ENCODE data around the gene CD84. TPM values are rescaled to one million over a fixed set of nuclear protein-coding genes. Genes with fewer than 3 reads are reported as not detected.

Gene CD84
- polyA plus RNA-seq, 1 donor (not counting 4 experiments of a cell fraction or from before 2014, with no cell fraction given) = not detected

DNA sequence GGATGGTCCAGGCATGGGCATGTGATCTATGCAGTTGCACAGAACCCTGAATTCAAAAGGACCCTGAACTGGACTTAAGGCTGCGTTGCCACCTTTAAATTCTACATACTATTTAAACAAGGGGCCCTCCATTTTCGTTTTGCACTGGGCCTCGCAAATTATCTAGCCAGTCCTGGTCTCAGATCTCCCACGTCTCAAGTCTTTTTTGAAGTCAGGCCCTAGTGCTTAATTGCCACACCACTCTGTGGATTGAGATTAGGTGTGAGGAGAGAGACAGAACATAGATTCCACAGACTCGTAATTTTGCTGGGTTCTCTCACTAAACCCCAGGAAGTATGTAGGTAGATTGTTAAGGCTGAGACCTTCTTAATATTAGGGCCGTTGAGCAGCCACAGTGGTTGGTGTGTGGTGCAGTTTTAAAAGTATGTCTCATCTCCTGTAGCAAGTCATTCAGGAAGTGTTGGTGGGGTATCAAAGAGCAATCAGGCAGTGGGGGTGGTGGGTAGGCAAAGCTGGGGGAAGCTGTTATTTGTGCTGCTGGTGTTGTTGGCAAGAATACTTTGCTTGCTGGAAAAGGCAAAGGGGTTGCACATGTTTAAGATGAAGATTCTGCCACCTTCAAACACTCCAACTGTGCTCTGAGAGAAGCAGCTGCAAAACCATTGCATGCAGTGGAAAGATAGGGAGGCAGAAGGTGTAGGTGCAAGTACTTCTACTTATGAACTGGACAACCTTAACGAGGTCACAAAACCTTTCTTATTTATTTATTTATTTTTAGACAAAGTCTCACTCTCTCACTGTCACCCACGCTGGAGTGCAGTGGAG is 11.2 kb downstream of the CD84 start:
- Histone ChIP-seq H3K9me1 (ENCODE audit: control insufficient read depth, extremely low read depth, insufficient read depth, low read length) (no peaks in the 10 kb centered on the region), H3K27me3 (ENCODE audit: control insufficient read depth, extremely low read depth, insufficient read depth, low read length) (no peaks in the 10 kb centered on the region), H3K4me3 (ENCODE audit: control insufficient read depth in 2 of 3, extremely low read depth in 1 of 3, insufficient read depth in 2 of 3, low read depth in 1 of 3, low read length in 3 of 3) (no peak overlapping the region), H3K4me1 (ENCODE audit: control insufficient read depth, extremely low read depth, insufficient read depth, low read length) (no peaks in the 10 kb centered on the region), H3K27ac (ENCODE audit: control insufficient read depth, insufficient read depth, low read length) (no peak overlapping the region), H3K4me2 (ENCODE audit: control insufficient read depth, extremely low read depth, insufficient read depth, low read depth, low read length) (no peak overlapping the region), H3K9me3 (ENCODE audit: control insufficient read depth, low read depth, low read length) (no peaks in the 10 kb centered on the region), H4K20me1 (ENCODE audit: control insufficient read depth, extremely low read depth, insufficient read depth, low read length) (no peaks in the 10 kb centered on the region), H3K9ac (ENCODE audit: control insufficient read depth, extremely low read depth, insufficient read depth, low read length) (no peak overlapping the region), H3K36me3 (ENCODE audit: control insufficient read depth in 2 of 2, extremely low read depth in 1 of 2, insufficient read depth in 2 of 2, low read length in 2 of 2) (no peaks in the 10 kb centered on the region), H3K79me2 (ENCODE audit: control insufficient read depth, insufficient read depth, low read length) (no peaks in the 10 kb centered on the region), H2AFZ (ENCODE audit: control insufficient read depth, low read length) (no peak overlapping the region)
- no peak for TF ChIP-seq EZH2 (IDR thresholded peaks at IDR 0.05; ENCODE audit: low read length)
- TF ChIP-seq, protein P1, sequence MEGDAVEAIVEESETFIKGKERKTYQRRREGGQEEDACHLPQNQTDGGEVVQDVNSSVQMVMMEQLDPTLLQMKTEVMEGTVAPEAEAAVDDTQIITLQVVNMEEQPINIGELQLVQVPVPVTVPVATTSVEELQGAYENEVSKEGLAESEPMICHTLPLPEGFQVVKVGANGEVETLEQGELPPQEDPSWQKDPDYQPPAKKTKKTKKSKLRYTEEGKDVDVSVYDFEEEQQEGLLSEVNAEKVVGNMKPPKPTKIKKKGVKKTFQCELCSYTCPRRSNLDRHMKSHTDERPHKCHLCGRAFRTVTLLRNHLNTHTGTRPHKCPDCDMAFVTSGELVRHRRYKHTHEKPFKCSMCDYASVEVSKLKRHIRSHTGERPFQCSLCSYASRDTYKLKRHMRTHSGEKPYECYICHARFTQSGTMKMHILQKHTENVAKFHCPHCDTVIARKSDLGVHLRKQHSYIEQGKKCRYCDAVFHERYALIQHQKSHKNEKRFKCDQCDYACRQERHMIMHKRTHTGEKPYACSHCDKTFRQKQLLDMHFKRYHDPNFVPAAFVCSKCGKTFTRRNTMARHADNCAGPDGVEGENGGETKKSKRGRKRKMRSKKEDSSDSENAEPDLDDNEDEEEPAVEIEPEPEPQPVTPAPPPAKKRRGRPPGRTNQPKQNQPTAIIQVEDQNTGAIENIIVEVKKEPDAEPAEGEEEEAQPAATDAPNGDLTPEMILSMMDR (optimal IDR thresholded peaks at IDR 0.05 in 1 of 3, IDR thresholded peaks at IDR 0.05 in 1 of 3, conservative IDR thresholded peaks at IDR 0.05 in 1 of 3; ENCODE audit: extremely low read depth in 1 of 3, insufficient read depth in 2 of 3, low read length in 3 of 3) = no peak
- FAIRE-seq = no peak
- no peak for DNase-seq (ENCODE audit: low read depth, low spot score)
- dilution Hi-C loops (cut with MboI; ENCODE audit: extremely low pct_ligation_motif_present, low sequenced_read_pairs) = no loop called here

DNA sequence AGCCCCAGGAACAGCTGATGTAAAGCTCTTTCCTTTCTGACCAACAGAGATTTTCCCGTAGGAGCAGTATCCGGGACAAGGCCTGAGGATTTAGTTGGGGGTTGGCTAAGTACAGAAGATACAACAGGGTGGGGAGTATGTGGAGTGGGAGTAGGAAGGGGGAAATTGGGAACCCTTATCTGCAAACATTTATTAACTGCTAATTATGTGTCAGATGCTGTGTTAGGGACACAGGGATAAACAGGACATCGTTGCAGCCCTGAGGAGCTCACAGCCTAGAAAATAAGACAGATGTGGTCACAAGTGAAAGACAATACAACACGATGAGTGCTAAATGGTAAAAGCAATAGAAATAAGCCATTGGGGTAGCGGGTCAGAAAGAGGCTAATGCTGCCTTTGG is 12.0 kb downstream of the CD84 start:
- no peak for FAIRE-seq
- no peak overlapping the region for H3K27ac ChIP-seq (ENCODE audit: control insufficient read depth, insufficient read depth, low read length)
- DNase-seq (ENCODE audit: low read depth, low spot score) = no peak

More for the DNA sequence above, 12.0 kb downstream of the CD84 start:
- Histone ChIP-seq H3K27me3 (ENCODE audit: control insufficient read depth, extremely low read depth, insufficient read depth, low read length) (no peaks in the 10 kb centered on the region), H4K20me1 (ENCODE audit: control insufficient read depth, extremely low read depth, insufficient read depth, low read length) (no peaks in the 10 kb centered on the region), H3K4me3 (ENCODE audit: control insufficient read depth in 2 of 3, extremely low read depth in 1 of 3, insufficient read depth in 2 of 3, low read depth in 1 of 3, low read length in 3 of 3) (no peak overlapping the region), H3K79me2 (ENCODE audit: control insufficient read depth, insufficient read depth, low read length) (no peaks in the 10 kb centered on the region), H3K4me2 (ENCODE audit: control insufficient read depth, extremely low read depth, insufficient read depth, low read depth, low read length) (no peak overlapping the region), H2AFZ (ENCODE audit: control insufficient read depth, low read length) (no peak overlapping the region), H3K9me1 (ENCODE audit: control insufficient read depth, extremely low read depth, insufficient read depth, low read length) (no peaks in the 10 kb centered on the region), H3K4me1 (ENCODE audit: control insufficient read depth, extremely low read depth, insufficient read depth, low read length) (no peaks in the 10 kb centered on the region), H3K9ac (ENCODE audit: control insufficient read depth, extremely low read depth, insufficient read depth, low read length) (no peak overlapping the region), H3K9me3 (ENCODE audit: control insufficient read depth, low read depth, low read length) (no peaks in the 10 kb centered on the region), H3K36me3 (ENCODE audit: control insufficient read depth in 2 of 2, extremely low read depth in 1 of 2, insufficient read depth in 2 of 2, low read length in 2 of 2) (no peaks in the 10 kb centered on the region)
- no peak for TF ChIP-seq EZH2 (IDR thresholded peaks at IDR 0.05; ENCODE audit: low read length)
- TF ChIP-seq, protein P1 (optimal IDR thresholded peaks at IDR 0.05 in 1 of 3, IDR thresholded peaks at IDR 0.05 in 1 of 3, conservative IDR thresholded peaks at IDR 0.05 in 1 of 3; ENCODE audit: extremely low read depth in 1 of 3, insufficient read depth in 2 of 3, low read length in 3 of 3) = no peak
- dilution Hi-C loops (cut with MboI; ENCODE audit: extremely low pct_ligation_motif_present, low sequenced_read_pairs) = no loop called here
